Activated CD8-positive, alpha-beta memory T cell treated with anti-CD3 and anti-CD28 coated beads, Interleukin-2, amount 10 ng/mL, durations not matched to agents 7 days and 5 days (primary cell): ENCODE results near the gene ISCA1. TPM values are rescaled to one million over a fixed set of nuclear protein-coding genes. Genes with fewer than 3 reads are reported as not detected.
"Not testable (repeated sequence)": the region's sequence is repeated elsewhere in the genome, so short reads cannot be mapped to it uniquely, and the experiment has no call there.

Experiments
- ATAC-seq: fragments of 150-1000 bp; cut with Tn5 transposase; one replicate; pipeline ENCODE4 v1.10.0; 2021; ENCODE audit warnings: moderate library complexity
- CTCF ChIA-PET: fragments of 350-600 bp; sonication (Branson Sonifier 250); formaldehyde crosslinking; loops from one replicate; lab custom pipeline; 2021; ENCODE audit warnings: antibody characterized with exemption; lab: Charles Lee
- DNase-seq: peaks from one replicate; pipeline ENCODE4 v3.0.0-alpha.2; 2020
- H3K27ac Mint-ChIP-seq: one replicate; pipeline ENCODE4 v1.8.0; 2021; ENCODE audit warnings: mild to moderate bottlenecking, mixed read lengths
- H3K27me3 Mint-ChIP-seq: one replicate; pipeline ENCODE4 v1.8.0; 2021; ENCODE audit warnings: mixed read lengths
- H3K36me3 Mint-ChIP-seq: one replicate; pipeline ENCODE4 v1.8.0; 2021; ENCODE audit warnings: mild to moderate bottlenecking, mixed read lengths
- H3K4me1 Mint-ChIP-seq: one replicate; pipeline ENCODE4 v1.8.0; 2021; ENCODE audit warnings: mixed read lengths
- H3K4me3 Mint-ChIP-seq: one replicate; pipeline ENCODE4 v1.8.0; 2021; ENCODE audit warnings: mild to moderate bottlenecking, moderate library complexity, mixed read lengths
- H3K9me3 Mint-ChIP-seq: one replicate; pipeline ENCODE4 v1.8.0; 2022; ENCODE audit warnings: low read depth, mixed read lengths
- total RNA-seq, 2 experiments: library from RNA; stranded (reverse); gene quantifications; one replicate each; pipeline ENCODE4 v1.2.3, GENCODE V29; 2021

ISCA1 gene
- total RNA-seq, 2 experiments from 2014 or later: 16.3 to 20.0 TPM

DNA sequence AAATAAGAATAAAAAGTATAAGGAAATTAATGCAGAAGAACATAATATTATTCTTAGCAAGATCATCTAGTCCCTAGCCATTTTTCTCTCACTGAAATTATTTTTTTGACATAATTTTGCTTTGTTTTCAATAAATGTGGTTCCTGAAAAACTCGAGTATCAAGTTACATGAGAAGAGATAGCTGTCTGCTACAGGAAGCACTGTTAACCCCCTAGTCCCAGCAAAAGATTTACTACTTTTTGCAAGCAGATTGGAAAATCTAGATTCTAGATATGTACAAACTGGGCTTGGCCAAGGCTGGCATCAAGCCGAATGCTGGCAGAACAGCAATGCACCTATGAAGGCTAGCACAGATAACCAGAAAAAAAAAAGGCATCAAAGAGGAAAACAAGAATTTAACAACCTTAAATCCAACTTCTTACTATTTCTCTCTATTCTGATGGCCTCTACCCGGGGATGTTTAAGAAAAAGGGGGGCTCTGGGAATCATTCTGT lies 21.9 kb upstream of the ISCA1 start:
- H3K27me3 Mint-ChIP-seq: no peaks in the 10 kb centered on the region
- no peak for DNase-seq
- peaks cover 60% of the 10 kb centered on the region for H3K36me3 Mint-ChIP-seq
- H3K4me1 Mint-ChIP-seq: peaks cover 21% of the 10 kb centered on the region
- H3K9me3 Mint-ChIP-seq: no peaks in the 10 kb centered on the region
- no peak for ATAC-seq
- CTCF ChIA-PET: no interaction called here
- no peak overlapping the region for H3K4me3 Mint-ChIP-seq
- peak overlapping the region; percentile 59 for H3K27ac Mint-ChIP-seq

DNA sequence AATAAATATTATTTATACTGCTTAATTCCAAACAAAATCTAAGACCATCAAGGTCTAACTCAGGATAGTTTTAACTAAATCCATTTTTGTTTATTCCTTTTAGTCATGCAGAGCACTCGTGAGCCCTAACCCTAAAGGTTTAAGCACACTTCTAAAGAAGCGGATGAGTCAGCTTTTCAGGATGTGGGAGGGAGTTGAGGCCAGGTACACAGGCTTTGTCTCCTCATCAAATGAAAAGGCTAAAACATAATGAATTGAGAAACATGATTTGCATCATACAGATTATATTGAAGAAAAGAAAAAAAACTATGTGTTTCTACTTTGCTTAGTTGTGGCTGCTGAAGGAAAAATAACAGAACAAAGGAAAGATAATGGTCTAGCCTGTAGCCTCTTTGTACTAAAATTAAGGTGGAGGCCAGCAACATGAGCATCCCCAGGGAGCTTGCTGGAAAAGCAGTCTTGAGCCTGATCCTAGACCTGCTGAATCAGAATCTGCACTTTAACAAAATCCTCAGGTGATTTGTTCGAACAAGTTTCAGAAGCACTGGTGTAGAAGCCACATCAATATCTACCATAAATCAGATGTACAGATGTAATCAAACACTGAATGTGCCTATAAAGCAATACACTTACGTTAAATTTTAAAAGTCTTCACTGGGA lies 21.1 kb upstream of the ISCA1 start:
- Mint-ChIP-seq H3K4me1 (peaks cover 28% of the 10 kb centered on the region), H3K36me3 (peaks cover 66% of the 10 kb centered on the region), H3K9me3 (no peaks in the 10 kb centered on the region), H3K27ac (peak overlapping the region; percentile 76), H3K27me3 (no peaks in the 10 kb centered on the region), H3K4me3 (no peak overlapping the region)
- CTCF ChIA-PET: no interaction called here
- DNase-seq (peak; percentile 68), ATAC-seq (peak; percentile 97)

DNA sequence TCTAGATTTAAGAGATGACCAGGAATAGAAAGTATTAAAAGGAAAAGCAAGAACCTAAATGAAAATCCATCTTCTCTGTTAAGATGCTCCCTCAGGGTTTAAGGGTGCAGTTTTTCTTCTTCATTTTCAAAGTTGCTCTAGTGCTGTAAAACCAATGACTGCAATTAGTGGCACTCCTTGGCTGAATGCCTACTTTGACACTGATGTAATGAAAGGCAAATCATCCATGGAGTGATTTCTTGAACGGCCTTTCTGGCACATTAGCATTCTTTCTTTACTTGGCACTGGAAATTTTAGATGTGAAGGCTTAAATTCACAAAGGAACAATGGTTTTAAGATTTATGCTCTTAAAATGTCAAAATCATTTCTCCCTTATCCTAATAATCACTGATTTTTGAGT lies 19.3 kb upstream of the ISCA1 start:
- DNase-seq (no peak), ATAC-seq (no peak)
- H3K4me3 Mint-ChIP-seq: no peak overlapping the region
- no peak overlapping the region for H3K27ac Mint-ChIP-seq
- CTCF ChIA-PET: no interaction called here
- peaks cover 69% of the 10 kb centered on the region for H3K36me3 Mint-ChIP-seq
- H3K9me3 Mint-ChIP-seq: no peaks in the 10 kb centered on the region
- H3K27me3 Mint-ChIP-seq: no peaks in the 10 kb centered on the region
- H3K4me1 Mint-ChIP-seq: peaks cover 31% of the 10 kb centered on the region

DNA sequence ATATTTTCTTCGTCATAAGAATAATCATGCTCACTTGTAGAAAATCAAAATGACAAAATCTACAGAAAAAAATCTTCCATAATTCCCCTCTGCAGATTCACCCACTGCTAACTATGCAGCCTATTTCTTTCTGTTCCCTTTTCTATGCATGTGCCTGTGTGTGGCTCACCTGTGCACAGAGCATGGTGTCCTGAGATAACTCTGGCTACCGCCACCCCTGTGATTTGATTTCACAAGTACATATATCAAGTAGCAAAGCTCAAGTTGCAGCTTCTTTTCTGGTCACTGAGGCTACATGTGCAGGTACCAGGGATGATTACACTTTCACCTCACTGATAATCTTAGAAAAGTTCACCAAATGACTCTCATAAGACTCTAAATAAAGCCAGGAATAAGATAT lies 18.4 kb upstream of the ISCA1 start:
- CTCF ChIA-PET: no interaction called here
- no peak for ATAC-seq
- no peak for DNase-seq
- H3K4me1 Mint-ChIP-seq: peaks cover 31% of the 10 kb centered on the region
- H3K27me3 Mint-ChIP-seq: no peaks in the 10 kb centered on the region
- H3K9me3 Mint-ChIP-seq: no peaks in the 10 kb centered on the region
- H3K27ac Mint-ChIP-seq: no peak overlapping the region
- peaks cover 68% of the 10 kb centered on the region for H3K36me3 Mint-ChIP-seq
- H3K4me3 Mint-ChIP-seq: no peak overlapping the region

DNA sequence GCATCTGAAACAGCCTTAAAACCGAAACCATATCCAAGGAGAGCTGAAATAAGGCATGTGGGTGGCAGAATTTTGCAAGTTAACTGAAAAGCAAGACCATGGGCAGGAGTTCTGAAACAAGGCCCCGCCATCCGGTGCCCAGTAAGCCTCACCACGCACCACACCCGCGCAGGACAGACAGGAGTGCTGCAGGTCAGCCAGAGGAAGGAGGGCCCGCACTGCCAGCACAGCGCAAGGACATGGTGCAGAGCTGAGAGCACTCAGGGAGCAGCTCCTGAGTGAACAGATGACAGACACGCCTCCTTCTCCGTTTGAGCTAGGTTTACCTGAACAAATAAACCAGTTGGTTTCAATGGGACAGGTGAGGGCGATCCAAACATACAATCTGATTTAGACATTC lies 16.5 kb upstream of the ISCA1 start:
- no peak for ATAC-seq
- Mint-ChIP-seq H3K27me3 (no peaks in the 10 kb centered on the region), H3K9me3 (no peaks in the 10 kb centered on the region), H3K4me3 (peak overlapping the region; percentile 20), H3K27ac (peak overlapping the region; percentile 25), H3K36me3 (peaks cover 64% of the 10 kb centered on the region), H3K4me1 (peaks cover 26% of the 10 kb centered on the region)
- no peak for DNase-seq
- CTCF ChIA-PET: interaction anchor here (1.1 kb wide), 1 partner anchor 17 kb away, joined by 3 read pairs; the partner anchor contains the start of gene ISCA1

GRCh38 chr9:86290341-86290740 lies 8.0 kb upstream of the ISCA1 start:
- DNase-seq, H3K4me3 Mint-ChIP-seq, CTCF ChIA-PET, ATAC-seq, H3K9me3 Mint-ChIP-seq, H3K27me3 Mint-ChIP-seq, H3K27ac Mint-ChIP-seq, H3K4me1 Mint-ChIP-seq: not testable (repeated sequence)
- peaks cover 18% of the 10 kb centered on the region for H3K36me3 Mint-ChIP-seq

GRCh38 chr9:86288499-86289198 lies 6.3 kb upstream of the ISCA1 start:
- DNase-seq (no peak), ATAC-seq (no peak)
- peaks cover 6% of the 10 kb centered on the region for H3K4me1 Mint-ChIP-seq
- H3K9me3 Mint-ChIP-seq: no peaks in the 10 kb centered on the region
- CTCF ChIA-PET: no interaction called here
- peaks cover 13% of the 10 kb centered on the region for H3K36me3 Mint-ChIP-seq
- no peak overlapping the region for H3K27ac Mint-ChIP-seq
- no peak overlapping the region for H3K4me3 Mint-ChIP-seq
- H3K27me3 Mint-ChIP-seq: no peaks in the 10 kb centered on the region

DNA sequence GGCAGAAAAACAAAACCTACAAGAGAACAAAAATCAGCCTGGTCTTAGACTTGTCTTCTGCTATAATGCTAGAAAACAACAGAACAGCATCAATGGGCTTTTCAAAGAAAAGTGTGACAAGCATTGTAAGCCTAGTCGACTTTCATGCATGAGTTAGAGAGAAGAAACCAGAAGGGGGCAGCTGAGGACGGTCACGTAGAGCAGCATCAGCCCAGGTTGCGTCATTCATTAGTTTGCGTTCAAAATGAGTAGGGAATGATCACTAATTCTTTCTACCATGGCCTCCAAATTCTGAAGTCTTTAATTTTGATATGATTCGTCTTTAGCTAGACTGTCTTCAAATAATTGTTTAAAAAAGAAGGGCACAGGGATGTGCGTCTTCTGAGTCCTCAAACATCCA lies 4.7 kb upstream of the ISCA1 start:
- no peak for DNase-seq
- H3K36me3 Mint-ChIP-seq: peaks cover 9% of the 10 kb centered on the region
- H3K27me3 Mint-ChIP-seq: no peaks in the 10 kb centered on the region
- H3K9me3 Mint-ChIP-seq: no peaks in the 10 kb centered on the region
- ATAC-seq: no peak
- H3K4me3 Mint-ChIP-seq: no peak overlapping the region
- CTCF ChIA-PET: no interaction called here
- H3K4me1 Mint-ChIP-seq: peaks cover 15% of the 10 kb centered on the region
- H3K27ac Mint-ChIP-seq: no peak overlapping the region

GRCh38 chr9:86286278-86286677 lies 3.9 kb upstream of the ISCA1 start:
- no peak for DNase-seq
- H3K4me1 Mint-ChIP-seq: peaks cover 18% of the 10 kb centered on the region
- H3K4me3 Mint-ChIP-seq: no peak overlapping the region
- H3K36me3 Mint-ChIP-seq: peaks cover 8% of the 10 kb centered on the region
- no peak overlapping the region for H3K27ac Mint-ChIP-seq
- no peak for ATAC-seq
- H3K27me3 Mint-ChIP-seq: no peaks in the 10 kb centered on the region
- CTCF ChIA-PET: no interaction called here
- H3K9me3 Mint-ChIP-seq: no peaks in the 10 kb centered on the region

GRCh38 chr9:86285261-86285660 lies 2.9 kb upstream of the ISCA1 start:
- CTCF ChIA-PET: no interaction called here
- peaks cover 8% of the 10 kb centered on the region for H3K36me3 Mint-ChIP-seq
- no peaks in the 10 kb centered on the region for H3K9me3 Mint-ChIP-seq
- H3K4me3 Mint-ChIP-seq: no peak overlapping the region
- peaks cover 26% of the 10 kb centered on the region for H3K4me1 Mint-ChIP-seq
- DNase-seq: no peak
- no peak for ATAC-seq
- H3K27ac Mint-ChIP-seq: no peak overlapping the region
- H3K27me3 Mint-ChIP-seq: no peaks in the 10 kb centered on the region

DNA sequence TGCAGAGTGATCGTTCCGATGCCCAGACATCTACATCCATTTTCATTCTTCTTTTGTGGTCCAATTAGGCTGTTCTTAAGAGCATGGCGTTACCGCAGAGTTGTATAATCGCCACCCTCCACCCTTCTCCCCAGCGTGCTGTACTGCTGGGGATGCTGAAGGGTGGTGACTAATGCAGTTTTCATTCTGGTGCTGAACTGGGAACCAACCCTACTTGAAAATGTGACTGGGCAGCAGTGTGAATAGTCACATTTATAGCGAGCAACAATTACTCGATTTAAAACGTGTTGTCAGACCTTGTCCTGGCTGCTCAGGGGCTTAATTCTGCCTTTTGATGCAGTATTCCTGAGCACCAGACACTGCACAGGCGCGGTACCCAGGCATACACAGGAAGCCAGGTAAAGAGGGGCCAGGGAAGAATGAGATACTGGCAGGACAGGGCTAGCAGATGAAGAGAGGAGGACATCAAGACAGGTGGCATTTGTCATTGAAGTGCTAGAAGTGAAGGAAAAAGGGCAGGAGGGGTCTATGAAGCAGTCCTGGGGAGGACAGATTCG lies 719 bp upstream of the ISCA1 start:
- H3K4me3 Mint-ChIP-seq: peak overlapping the region; percentile 82
- CTCF ChIA-PET: interaction anchor here (0.7 to 1.1 kb wide), 3 partner anchors 16 to 51 kb away, joined by 3 read pairs; no protein-coding TSS in a partner anchor
- H3K27me3 Mint-ChIP-seq: no peaks in the 10 kb centered on the region
- H3K9me3 Mint-ChIP-seq: no peaks in the 10 kb centered on the region
- H3K27ac Mint-ChIP-seq: peak overlapping the region; percentile 88
- DNase-seq (no peak), ATAC-seq (peak; percentile 41)
- peaks cover 9% of the 10 kb centered on the region for H3K36me3 Mint-ChIP-seq
- H3K4me1 Mint-ChIP-seq: peaks cover 39% of the 10 kb centered on the region

GRCh38 chr9:86281593-86282076 lies 703 bp downstream of the ISCA1 start:
- DNase-seq (no peak), ATAC-seq (peak; percentile 1)
- H3K36me3 Mint-ChIP-seq: peaks cover 8% of the 10 kb centered on the region
- H3K9me3 Mint-ChIP-seq: no peaks in the 10 kb centered on the region
- H3K4me3 Mint-ChIP-seq: peak overlapping the region; percentile 82
- peaks cover 46% of the 10 kb centered on the region for H3K4me1 Mint-ChIP-seq
- peak overlapping the region; percentile 88 for H3K27ac Mint-ChIP-seq
- H3K27me3 Mint-ChIP-seq: no peaks in the 10 kb centered on the region
- CTCF ChIA-PET: interaction anchor here (0.6 to 1.1 kb wide), 4 partner anchors 10 to 52 kb away, joined by 3 to 4 read pairs (median 3); no protein-coding TSS in a partner anchor

- Mint-ChIP-seq H3K4me3 (peak overlapping the region; percentile 82), H3K36me3 (peaks cover 6% of the 10 kb centered on the region), H3K27ac (no peak overlapping the region), H3K4me1 (peaks cover 45% of the 10 kb centered on the region), H3K9me3 (no peaks in the 10 kb centered on the region), H3K27me3 (no peaks in the 10 kb centered on the region)
- DNase-seq (no peak), ATAC-seq (no peak)
- CTCF ChIA-PET: interaction anchor here (0.7 to 1.0 kb wide), 2 partner anchors 9 to 17 kb away, joined by 3 to 4 read pairs; no protein-coding TSS in a partner anchor
These were observed 1.8 kb downstream of the ISCA1 start for GRCh38 chr9:86280580-86280979.
